GDM1 (cell line): ENCODE results near the gene ZNF546.
"Not testable (repeated sequence)": the region's sequence is repeated elsewhere in the genome, so short reads cannot be mapped to it uniquely, and the experiment has no call there.

Source experiments
- DNase-seq: peaks from one replicate; lab custom pipeline; 2025; lab: John Stamatoyannopoulos, UW

The ZNF546 gene

DNA sequence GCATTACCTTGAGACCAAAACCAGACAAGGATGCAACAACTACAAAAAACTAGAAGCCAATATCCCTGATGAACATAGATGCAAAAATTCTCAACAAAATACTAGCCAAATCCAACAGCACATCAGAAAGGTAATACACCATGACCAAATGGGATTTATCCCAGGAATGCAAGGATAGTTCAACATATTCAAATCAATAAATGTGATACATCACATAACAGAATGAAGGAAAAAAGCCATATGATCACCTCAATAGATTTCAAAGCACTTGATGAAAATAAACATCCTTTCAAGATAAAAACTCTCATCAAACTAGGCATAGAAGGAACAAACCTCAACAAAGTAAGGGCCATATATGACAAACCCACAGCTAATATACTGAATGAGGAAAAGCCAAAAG is 10.2 kb upstream of the ZNF546 start:
- DNase-seq, result no peak

DNA sequence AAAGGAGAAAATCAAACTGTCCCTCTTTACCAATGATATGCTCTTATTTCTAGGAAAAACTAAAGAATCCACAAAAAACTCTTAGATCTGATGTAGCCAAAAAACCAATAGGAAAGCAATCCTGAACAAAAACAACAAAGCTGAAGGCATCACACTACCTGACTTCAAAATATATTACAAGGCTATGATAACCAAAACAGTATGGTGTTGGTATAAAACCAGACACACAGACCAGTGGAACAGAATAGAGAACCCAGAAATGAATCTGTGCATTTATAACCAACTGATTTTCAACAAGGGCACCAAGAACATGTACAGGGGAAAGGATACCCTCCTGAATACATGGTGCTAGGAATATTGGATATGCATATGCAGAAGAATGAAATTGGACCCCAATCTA is 9.7 kb upstream of the ZNF546 start:
- no peak for DNase-seq

- no peak for DNase-seq
These were observed 9.3 kb upstream of the ZNF546 start for GRCh38 chr19:39987596-39987995.

- DNase-seq, result no peak
These were observed 3.3 kb upstream of the ZNF546 start for GRCh38 chr19:39993605-39994004.

GRCh38 chr19:39994361-39994760 is 2.5 kb upstream of the ZNF546 start:
- DNase-seq, result no peak

- no peak for DNase-seq
These were observed 1.1 kb upstream of the ZNF546 start for GRCh38 chr19:39995794-39996193.

GRCh38 chr19:39996218-39996810 is 546 bp upstream of the ZNF546 start:
- DNase-seq, result no peak

- DNase-seq, result no peak
These were observed 867 bp downstream of the ZNF546 start for GRCh38 chr19:39997638-39998216.

- DNase-seq, result no peak
These were observed 1.6 kb downstream of the ZNF546 start for GRCh38 chr19:39998501-39998900.

DNA sequence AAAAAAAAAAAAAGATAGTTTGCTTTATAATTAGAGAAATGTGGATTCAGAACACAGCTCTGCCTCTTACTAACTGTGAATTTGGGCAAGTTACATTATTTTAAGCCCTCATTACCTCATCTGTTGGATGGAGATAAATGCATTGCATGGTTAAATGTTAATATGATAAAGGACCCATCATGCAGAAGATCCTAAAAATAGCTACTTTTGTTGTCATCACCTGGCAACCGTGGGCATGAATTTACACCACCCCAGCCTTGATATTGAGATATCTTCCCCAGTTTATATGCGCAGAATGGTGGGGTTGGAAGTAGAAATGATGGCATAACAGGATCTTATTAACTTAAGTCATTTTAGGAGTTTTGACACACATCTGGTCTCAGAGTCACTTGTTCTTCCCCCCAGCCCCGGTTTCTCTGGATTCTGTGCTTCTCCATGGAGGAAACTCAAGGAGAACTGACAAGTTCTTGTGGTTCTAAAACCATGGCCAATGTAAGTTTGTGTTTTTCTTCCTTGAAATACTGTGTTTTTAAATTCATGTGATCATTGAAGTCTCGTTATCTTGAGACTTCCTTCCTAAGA is 8.9 kb downstream of the ZNF546 start:
- DNase-seq, result no peak

DNA sequence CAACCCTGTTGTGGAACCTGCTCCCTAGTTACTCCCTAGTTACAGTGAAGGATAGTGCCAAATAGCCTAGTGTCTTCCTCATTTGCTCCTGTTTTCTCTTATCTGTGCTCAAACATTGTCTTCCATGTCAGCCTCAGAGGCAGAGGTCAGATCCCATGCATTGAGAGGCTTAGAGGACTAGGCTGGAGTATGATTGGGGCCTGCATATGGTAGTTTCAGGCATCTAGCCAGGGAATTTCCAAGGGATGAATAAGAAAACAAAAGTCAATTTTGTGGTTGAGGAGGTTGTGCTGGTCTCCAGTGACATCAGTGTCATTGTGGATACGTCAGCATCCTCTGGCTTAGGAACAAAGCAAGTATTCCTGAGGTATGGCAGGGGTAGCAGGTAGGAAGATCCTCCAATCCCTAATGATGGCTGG is 9.4 kb downstream of the ZNF546 start:
- no peak for DNase-seq

DNA sequence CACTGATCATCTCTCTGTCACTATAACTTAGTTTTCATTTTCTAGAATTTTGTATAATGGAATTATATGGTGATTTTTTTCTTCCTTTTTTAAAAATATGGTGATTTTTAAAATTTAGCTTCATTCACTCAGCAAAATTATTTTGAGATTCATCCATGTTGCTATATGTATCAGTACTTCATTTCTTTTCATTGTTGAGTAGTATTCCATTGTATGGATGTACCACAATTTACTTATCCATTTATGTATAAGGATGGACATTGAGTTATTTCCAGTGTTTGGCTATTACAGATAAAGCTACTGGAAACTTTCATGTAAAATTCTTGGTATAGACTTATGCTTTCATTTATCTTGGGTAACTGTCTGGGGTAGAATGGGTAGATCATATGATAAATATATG is 12.8 kb downstream of the ZNF546 start:
- no peak for DNase-seq

DNA sequence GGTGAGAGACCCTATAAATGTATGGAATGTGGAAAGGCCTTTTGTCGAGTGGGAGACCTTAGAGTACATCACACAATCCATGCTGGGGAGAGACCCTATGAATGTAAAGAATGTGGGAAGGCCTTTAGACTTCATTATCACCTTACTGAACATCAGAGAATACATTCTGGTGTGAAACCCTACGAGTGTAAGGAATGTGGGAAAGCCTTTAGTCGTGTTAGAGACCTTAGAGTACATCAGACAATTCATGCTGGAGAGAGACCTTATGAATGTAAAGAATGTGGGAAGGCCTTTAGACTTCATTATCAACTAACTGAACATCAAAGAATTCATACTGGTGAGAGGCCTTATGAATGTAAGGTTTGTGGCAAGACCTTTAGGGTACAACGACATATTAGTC is 17.1 kb downstream of the ZNF546 start:
- DNase-seq, result no peak

GRCh38 chr19:40023969-40024368 is 27.1 kb downstream of the ZNF546 start:
- DNase-seq, result no peak

- no peak for DNase-seq
These were observed 29.2 kb downstream of the ZNF546 start for GRCh38 chr19:40025938-40026596.

- DNase-seq, result no peak
These were observed 29.7 kb downstream of the ZNF546 start for GRCh38 chr19:40026597-40026970.

DNA sequence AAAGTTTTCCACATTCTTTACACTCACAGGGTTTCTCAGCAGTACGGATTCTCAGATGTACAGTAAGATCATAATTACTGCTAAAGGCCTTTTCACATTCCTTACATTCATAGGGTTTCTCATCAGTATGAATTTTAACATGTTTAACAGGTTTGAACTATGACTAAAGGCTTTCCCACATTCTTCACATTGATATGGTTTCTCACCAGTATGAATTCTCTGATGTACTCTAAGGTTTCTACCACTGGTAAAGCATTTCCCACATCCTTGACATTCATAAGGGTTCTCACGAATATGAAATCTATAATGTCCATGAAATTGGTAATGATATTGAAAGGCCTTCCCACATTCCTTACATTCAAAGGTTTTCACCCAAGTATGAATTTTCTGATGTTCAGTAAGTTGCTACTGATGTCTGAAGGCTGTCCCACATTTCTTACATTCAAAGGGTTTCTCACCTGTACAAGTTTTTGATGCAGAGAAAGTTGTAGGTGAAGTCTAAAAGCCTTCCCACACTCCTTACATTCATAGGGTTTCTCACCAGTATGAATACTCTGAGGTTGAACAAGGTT is 37.2 kb downstream of the ZNF546 start:
- DNase-seq, result no peak

GRCh38 chr19:40035996-40036395 is 39.1 kb downstream of the ZNF546 start:
- DNase-seq, result no peak

- not testable (repeated sequence) for DNase-seq
These were observed 41.2 kb downstream of the ZNF546 start for GRCh38 chr19:40038047-40038446.

GRCh38 chr19:40041718-40042117 is 44.9 kb downstream of the ZNF546 start:
- not testable (repeated sequence) for DNase-seq

GRCh38 chr19:40053491-40053890 is 56.6 kb downstream of the ZNF546 start:
- DNase-seq, result no peak

- DNase-seq, result no peak
These were observed 57.8 kb downstream of the ZNF546 start for GRCh38 chr19:40054632-40055031.

- DNase-seq, result no peak
These were observed 58.2 kb downstream of the ZNF546 start for GRCh38 chr19:40055049-40055448.
